ENCODE measurements around the gene JAK1. TPM values are rescaled to one million over a fixed set of nuclear protein-coding genes. Genes with fewer than 3 reads are reported as not detected.
A peak's percentile ranks its signal among the peaks of the same experiment; 100 is the strongest.

JAK1 gene
- total RNA-seq, 1 experiment from 2014 or later, result 130 TPM

DNA sequence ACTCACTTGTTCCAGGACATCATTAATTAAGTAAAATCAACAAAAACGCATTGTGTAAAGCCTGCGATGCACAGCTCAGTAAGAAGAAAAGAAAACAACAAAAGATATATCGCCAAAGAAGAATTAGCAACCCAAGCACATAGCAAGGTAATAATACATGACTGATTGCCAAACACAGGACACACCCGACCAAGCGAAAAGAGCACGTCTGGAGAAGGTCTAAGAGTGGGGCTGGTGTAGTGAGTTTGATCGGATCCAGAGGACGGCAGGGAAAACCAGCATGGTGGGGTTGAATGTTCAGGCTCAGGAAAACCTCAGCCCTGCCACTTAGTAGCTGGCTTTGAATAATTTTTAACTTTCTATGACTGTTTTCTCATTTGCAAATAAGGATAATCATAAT lies 69.8 kb downstream of the JAK1 start:
- H3K27ac Mint-ChIP-seq (ENCODE audit: unreplicated experiment), result peak overlapping the region; percentile 97
- H3K36me3 Mint-ChIP-seq (ENCODE audit: insufficient read depth, unreplicated experiment), result peaks cover 14% of the 10 kb centered on the region
- intact Hi-C loops (cut with micrococcal nuclease; ENCODE audit: unreplicated experiment), result loop anchor here (5.0 to 10.0 kb wide), 3 partner anchors 51 to 128 kb away; no protein-coding TSS in a partner anchor
- CTCF ChIA-PET, result no interaction called here
- TSS peak; percentile 12 for BruUV-seq (replicated peaks)
- no peaks in the 10 kb centered on the region for H3K27me3 Mint-ChIP-seq (ENCODE audit: unreplicated experiment)
- TF ChIP-seq, protein P1, sequence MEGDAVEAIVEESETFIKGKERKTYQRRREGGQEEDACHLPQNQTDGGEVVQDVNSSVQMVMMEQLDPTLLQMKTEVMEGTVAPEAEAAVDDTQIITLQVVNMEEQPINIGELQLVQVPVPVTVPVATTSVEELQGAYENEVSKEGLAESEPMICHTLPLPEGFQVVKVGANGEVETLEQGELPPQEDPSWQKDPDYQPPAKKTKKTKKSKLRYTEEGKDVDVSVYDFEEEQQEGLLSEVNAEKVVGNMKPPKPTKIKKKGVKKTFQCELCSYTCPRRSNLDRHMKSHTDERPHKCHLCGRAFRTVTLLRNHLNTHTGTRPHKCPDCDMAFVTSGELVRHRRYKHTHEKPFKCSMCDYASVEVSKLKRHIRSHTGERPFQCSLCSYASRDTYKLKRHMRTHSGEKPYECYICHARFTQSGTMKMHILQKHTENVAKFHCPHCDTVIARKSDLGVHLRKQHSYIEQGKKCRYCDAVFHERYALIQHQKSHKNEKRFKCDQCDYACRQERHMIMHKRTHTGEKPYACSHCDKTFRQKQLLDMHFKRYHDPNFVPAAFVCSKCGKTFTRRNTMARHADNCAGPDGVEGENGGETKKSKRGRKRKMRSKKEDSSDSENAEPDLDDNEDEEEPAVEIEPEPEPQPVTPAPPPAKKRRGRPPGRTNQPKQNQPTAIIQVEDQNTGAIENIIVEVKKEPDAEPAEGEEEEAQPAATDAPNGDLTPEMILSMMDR (IDR thresholded peaks at IDR 0.05; ENCODE audit: unreplicated experiment), result no peak
- H3K4me1 Mint-ChIP-seq (ENCODE audit: low read depth, unreplicated experiment), result peaks cover 84% of the 10 kb centered on the region
- DNase-seq, result no peak
- peak overlapping the region; percentile 64 for H3K4me3 Mint-ChIP-seq (ENCODE audit: low read depth, unreplicated experiment)
- no peaks in the 10 kb centered on the region for H3K9me3 Mint-ChIP-seq (ENCODE audit: low read depth, unreplicated experiment)

DNA sequence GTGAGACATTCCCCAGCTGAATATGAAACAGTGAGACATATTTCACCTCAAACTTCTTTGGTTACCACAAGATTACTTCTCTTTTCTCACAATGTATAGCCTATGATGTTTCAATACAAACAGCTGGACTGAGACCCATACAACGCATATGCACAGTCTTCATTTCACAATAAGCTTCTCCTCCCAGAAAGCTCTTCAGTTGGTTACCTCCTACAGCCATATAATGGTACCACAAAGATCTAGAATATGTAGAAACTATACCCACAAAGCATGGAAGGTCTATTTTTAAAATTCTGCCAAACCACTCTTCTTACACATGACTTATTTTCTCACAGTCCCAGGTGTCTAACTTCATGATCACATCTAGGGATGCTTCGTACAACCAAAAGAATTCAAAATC lies 70.8 kb downstream of the JAK1 start:
- Mint-ChIP-seq H3K4me3 (ENCODE audit: low read depth, unreplicated experiment) (no peak overlapping the region), H3K36me3 (ENCODE audit: insufficient read depth, unreplicated experiment) (peaks cover 14% of the 10 kb centered on the region), H3K4me1 (ENCODE audit: low read depth, unreplicated experiment) (peaks cover 80% of the 10 kb centered on the region), H3K27ac (ENCODE audit: unreplicated experiment) (peak overlapping the region; percentile 97), H3K9me3 (ENCODE audit: low read depth, unreplicated experiment) (no peaks in the 10 kb centered on the region), H3K27me3 (ENCODE audit: unreplicated experiment) (no peaks in the 10 kb centered on the region)
- no TSS peak for BruUV-seq (replicated peaks)
- TF ChIP-seq, protein P1 (IDR thresholded peaks at IDR 0.05; ENCODE audit: unreplicated experiment), result no peak
- CTCF ChIA-PET, result interaction anchor here (1.3 kb wide), 1 partner anchor 11 kb away, joined by 5 read pairs; no protein-coding TSS in a partner anchor
- DNase-seq, result no peak
- intact Hi-C loops (cut with micrococcal nuclease; ENCODE audit: unreplicated experiment), result loop anchor here (5.0 to 10.0 kb wide), 3 partner anchors 52 to 129 kb away; no protein-coding TSS in a partner anchor

- Mint-ChIP-seq H3K4me3 (ENCODE audit: low read depth, unreplicated experiment) (peak overlapping the region; percentile 33), H3K27ac (ENCODE audit: unreplicated experiment) (peak overlapping the region; percentile 78), H3K36me3 (ENCODE audit: insufficient read depth, unreplicated experiment) (peaks cover 14% of the 10 kb centered on the region), H3K4me1 (ENCODE audit: low read depth, unreplicated experiment) (peaks cover 71% of the 10 kb centered on the region), H3K9me3 (ENCODE audit: low read depth, unreplicated experiment) (no peaks in the 10 kb centered on the region), H3K27me3 (ENCODE audit: unreplicated experiment) (no peaks in the 10 kb centered on the region)
- intact Hi-C loops (cut with micrococcal nuclease; ENCODE audit: unreplicated experiment), result loop anchor here (5.0 to 10.0 kb wide), 3 partner anchors 53 to 130 kb away; no protein-coding TSS in a partner anchor
- DNase-seq, result peak; percentile 56
- CTCF ChIA-PET, result interaction anchor here (1.0 to 1.3 kb wide), 3 partner anchors 11 to 126 kb away, joined by 5 to 9 read pairs (median 6); no protein-coding TSS in a partner anchor
- TF ChIP-seq, protein P1 (IDR thresholded peaks at IDR 0.05; ENCODE audit: unreplicated experiment), result no peak
- no TSS peak for BruUV-seq (replicated peaks)
Measured at GRCh38 chr1:64894438-64895196, 71.7 kb downstream of the JAK1 start.

- Mint-ChIP-seq H3K4me1 (ENCODE audit: low read depth, unreplicated experiment) (peaks cover 64% of the 10 kb centered on the region), H3K4me3 (ENCODE audit: low read depth, unreplicated experiment) (no peak overlapping the region), H3K36me3 (ENCODE audit: insufficient read depth, unreplicated experiment) (peaks cover 14% of the 10 kb centered on the region), H3K9me3 (ENCODE audit: low read depth, unreplicated experiment) (no peaks in the 10 kb centered on the region), H3K27me3 (ENCODE audit: unreplicated experiment) (no peaks in the 10 kb centered on the region), H3K27ac (ENCODE audit: unreplicated experiment) (peak overlapping the region; percentile 78)
- no TSS peak for BruUV-seq (replicated peaks)
- intact Hi-C loops (cut with micrococcal nuclease; ENCODE audit: unreplicated experiment), result loop anchor here (10.0 kb wide), 1 partner anchor 131 kb away; no protein-coding TSS in a partner anchor
- DNase-seq, result no peak
- TF ChIP-seq, protein P1 (IDR thresholded peaks at IDR 0.05; ENCODE audit: unreplicated experiment), result no peak
- CTCF ChIA-PET, result interaction anchor here (1.3 kb wide), 1 partner anchor 109 kb away, joined by 9 read pairs; no protein-coding TSS in a partner anchor
Measured at GRCh38 chr1:64893921-64894320, 72.4 kb downstream of the JAK1 start.
